ENCODE measurements around the gene ATM.

Gene ATM

GRCh38 chr11:108198833-108199232 lies 24.0 kb upstream of the ATM start:
- TF ChIP-seq CTCF (IDR thresholded peaks at IDR 0.05; ENCODE audit: low read depth, low read length, missing control alignments): no peak
- H3K4me3 ChIP-seq (ENCODE audit: low read depth, low read length): no peak overlapping the region
- no peak for DNase-seq (ENCODE audit: low read depth)
- in situ Hi-C loops (cut with HindIII; ENCODE audit: low sequenced_read_pairs): no loop called here

- no peak for DNase-seq (ENCODE audit: low read depth)
- in situ Hi-C loops (cut with HindIII; ENCODE audit: low sequenced_read_pairs): no loop called here
- TF ChIP-seq CTCF (IDR thresholded peaks at IDR 0.05; ENCODE audit: low read depth, low read length, missing control alignments): no peak
- no peak overlapping the region for H3K4me3 ChIP-seq (ENCODE audit: low read depth, low read length)
Measured at GRCh38 chr11:108199446-108200321, 23.2 kb upstream of the ATM start.

- no peak for TF ChIP-seq CTCF (IDR thresholded peaks at IDR 0.05; ENCODE audit: low read depth, low read length, missing control alignments)
- in situ Hi-C loops (cut with HindIII; ENCODE audit: low sequenced_read_pairs): no loop called here
- DNase-seq (ENCODE audit: low read depth): no peak
Measured at GRCh38 chr11:108203075-108203474, 19.8 kb upstream of the ATM start.

GRCh38 chr11:108204376-108204775 lies 18.5 kb upstream of the ATM start:
- no peak for TF ChIP-seq CTCF (IDR thresholded peaks at IDR 0.05; ENCODE audit: low read depth, low read length, missing control alignments)
- in situ Hi-C loops (cut with HindIII; ENCODE audit: low sequenced_read_pairs): no loop called here
- no peak overlapping the region for H3K4me3 ChIP-seq (ENCODE audit: low read depth, low read length)
- DNase-seq (ENCODE audit: low read depth): no peak

More at GRCh38 chr11:108203075-108203474, 19.8 kb upstream of the ATM start:
- H3K4me3 ChIP-seq (ENCODE audit: low read depth, low read length): no peak overlapping the region

GRCh38 chr11:108204929-108205499 lies 17.9 kb upstream of the ATM start:
- no peak for DNase-seq (ENCODE audit: low read depth)
- no peak for TF ChIP-seq CTCF (IDR thresholded peaks at IDR 0.05; ENCODE audit: low read depth, low read length, missing control alignments)
- in situ Hi-C loops (cut with HindIII; ENCODE audit: low sequenced_read_pairs): no loop called here
- H3K4me3 ChIP-seq (ENCODE audit: low read depth, low read length): no peak overlapping the region

- TF ChIP-seq CTCF (IDR thresholded peaks at IDR 0.05; ENCODE audit: low read depth, low read length, missing control alignments): no peak
- in situ Hi-C loops (cut with HindIII; ENCODE audit: low sequenced_read_pairs): no loop called here
- DNase-seq (ENCODE audit: low read depth): no peak
- H3K4me3 ChIP-seq (ENCODE audit: low read depth, low read length): no peak overlapping the region
Measured at GRCh38 chr11:108206171-108206570, 16.7 kb upstream of the ATM start.

All from astrocyte of the cerebellum (primary cell).